Hepatocyte (in vitro differentiated cells): ENCODE results near the gene EMSY. TPM values are rescaled to one million over a fixed set of nuclear protein-coding genes. Genes with fewer than 3 reads are reported as not detected.
A peak's percentile ranks its signal among the peaks of the same experiment; 100 is the strongest.

Experiments
- DNase-seq: peaks from one replicate; pipeline ENCODE4 v3.0.0-alpha.2; 2016; ENCODE audit warnings: low spot score
- H2AFZ ChIP-seq: fragments of 200-600 bp; sonication (generic); 2 replicates; pipeline ENCODE4 v1.6.0; 2016; ENCODE audit warnings: antibody characterized with exemption, mild to moderate bottlenecking
- H3K27ac ChIP-seq: fragments of 200-600 bp; sonication (generic); 2 replicates; pipeline ENCODE4 v1.5.1; 2016; ENCODE audit warnings: mild to moderate bottlenecking
- H3K27me3 ChIP-seq: fragments of 200-600 bp; sonication (generic); 2 replicates; pipeline ENCODE4 v1.6.1; 2016
- H3K36me3 ChIP-seq: fragments of 200-600 bp; sonication (generic); replicated peaks from 2 replicates; pipeline ENCODE4 v1.5.1; 2016; ENCODE audit warnings: low read depth; ENCODE audit not compliant: insufficient read depth
- H3K4me1 ChIP-seq: fragments of 200-600 bp; sonication (generic); 2 replicates; pipeline ENCODE4 v1.5.1; 2016; ENCODE audit warnings: mild to moderate bottlenecking, moderate library complexity; ENCODE audit not compliant: insufficient read depth
- H3K4me2 ChIP-seq: fragments of 200-600 bp; sonication (generic); 2 replicates; pipeline ENCODE4 v1.6.0; 2016
- H3K4me3 ChIP-seq: fragments of 200-600 bp; sonication (generic); 2 replicates; pipeline ENCODE4 v1.5.1; 2016; ENCODE audit warnings: mild to moderate bottlenecking
- H3K79me2 ChIP-seq: fragments of 200-600 bp; sonication (generic); 2 replicates; pipeline ENCODE4 v1.6.0; 2017; ENCODE audit warnings: mild to moderate bottlenecking
- H3K9me2 ChIP-seq: fragments of 200-600 bp; sonication (generic); replicated peaks from 2 replicates; pipeline ENCODE4 v1.6.0; 2017; ENCODE audit warnings: mild to moderate bottlenecking; ENCODE audit not compliant: insufficient read depth
- H3K9me3 ChIP-seq: fragments of 200-600 bp; sonication (generic); 2 replicates; pipeline ENCODE4 v1.5.1; 2016; ENCODE audit warnings: low read depth, mild to moderate bottlenecking
- H4K20me1 ChIP-seq: fragments of 200-600 bp; sonication (generic); 2 replicates; pipeline ENCODE4 v1.6.0; 2016; ENCODE audit warnings: mild to moderate bottlenecking; ENCODE audit not compliant: insufficient read depth, poor library complexity, severe bottlenecking
- CTCF ChIP-seq: fragments of 200-600 bp; sonication (generic); IDR thresholded peaks from 2 replicates; pipeline ENCODE4 v1.5.1; 2016; ENCODE audit warnings: antibody characterized with exemption, mild to moderate bottlenecking; ENCODE audit not compliant: poor library complexity
- EZH2 ChIP-seq: fragments of 200-600 bp; sonication (generic); IDR thresholded peaks from 2 replicates; pipeline ENCODE4 v1.6.1; 2016; ENCODE audit warnings: antibody characterized with exemption, mild to moderate bottlenecking, borderline replicate concordance
- EZH2phosphoT487 ChIP-seq: fragments of 200-600 bp; sonication (generic); IDR thresholded peaks from one replicate; pipeline ENCODE4 v1.6.1; 2018; ENCODE audit warnings: antibody characterized with exemption, mild to moderate bottlenecking, low read depth, moderate library complexity; ENCODE audit not compliant: unreplicated experiment, severe bottlenecking
- WGBS: methylation state at CpG from one replicate; pipeline ENCODE4 v1.1.6; 2016; ENCODE audit warnings: low lambda C conversion rate; ENCODE audit errors: missing lambda C conversion rate; 5-methylcytosine and 5-hydroxymethylcytosine counted together
- polyA plus RNA-seq: library from polyadenylated mRNA; unstranded; fragments of >200 nt; fragmentation: Nextera tagmentation; extraction: Ambion mirVana; gene quantifications from 2 replicates; pipeline ENCODE4 v1.2.1, GENCODE V29; 2016
- total RNA-seq: library from RNA; depleted of rRNA; stranded (reverse); fragments of >200 nt; gene quantifications from 2 replicates; pipeline ENCODE4 v1.2.3, GENCODE V29; 2014

Gene EMSY
- total and polyA plus RNA-seq, 2 experiments from 2014 or later, result 8.2 to 19.4 TPM

GRCh38 chr11:76553554-76554476 is 109.0 kb downstream of the EMSY start:
- Histone ChIP-seq H3K4me2 (peak overlapping the region; percentile 10), H3K36me3 (no peaks in the 10 kb centered on the region), H3K9me2 (no peaks in the 10 kb centered on the region), H3K9me3 (no peaks in the 10 kb centered on the region), H3K4me3 (no peak overlapping the region), H3K79me2 (no peaks in the 10 kb centered on the region), H4K20me1 (no peaks in the 10 kb centered on the region), H3K27ac (peak overlapping the region; percentile 31), H3K27me3 (no peaks in the 10 kb centered on the region), H3K4me1 (no peaks in the 10 kb centered on the region), H2AFZ (no peak overlapping the region)
- peak; percentile 13 for DNase-seq
- 66% methylated on average over 8 of the region's 8 CpGs for WGBS
- TF ChIP-seq CTCF (no peak), EZH2 (no peak), EZH2phosphoT487 (no peak)

- Histone ChIP-seq H3K4me2 (no peak overlapping the region), H4K20me1 (no peaks in the 10 kb centered on the region), H3K79me2 (no peaks in the 10 kb centered on the region), H3K4me1 (no peaks in the 10 kb centered on the region), H2AFZ (no peak overlapping the region), H3K27me3 (no peaks in the 10 kb centered on the region), H3K4me3 (no peak overlapping the region), H3K9me3 (no peaks in the 10 kb centered on the region), H3K36me3 (no peaks in the 10 kb centered on the region), H3K9me2 (no peaks in the 10 kb centered on the region), H3K27ac (peak overlapping the region; percentile 31)
- 68% methylated on average over 6 of the region's 6 CpGs for WGBS
- TF ChIP-seq EZH2 (no peak), CTCF (no peak), EZH2phosphoT487 (no peak)
- no peak for DNase-seq
Observed at GRCh38 chr11:76554767-76555166, 109.9 kb downstream of the EMSY start.

GRCh38 chr11:76557466-76557865 is 112.6 kb downstream of the EMSY start:
- 90% methylated on average over 3 of the region's 3 CpGs for WGBS
- TF ChIP-seq CTCF (no peak), EZH2phosphoT487 (no peak), EZH2 (no peak)
- Histone ChIP-seq H3K36me3 (no peaks in the 10 kb centered on the region), H3K79me2 (no peaks in the 10 kb centered on the region), H4K20me1 (no peaks in the 10 kb centered on the region), H3K27ac (no peak overlapping the region), H2AFZ (no peak overlapping the region), H3K27me3 (no peaks in the 10 kb centered on the region), H3K9me3 (no peaks in the 10 kb centered on the region), H3K4me1 (no peaks in the 10 kb centered on the region), H3K9me2 (no peaks in the 10 kb centered on the region), H3K4me3 (no peak overlapping the region), H3K4me2 (no peak overlapping the region)
- no peak for DNase-seq
